Erythroblast (primary cell): Measurements from ENCODE around the gene SLX4IP.

Experiments
- GATA1 ChIP-seq: IDR thresholded peaks from 2 replicates; pipeline ENCODE4 v1.6.1; 2011; ENCODE audit warnings: low read depth, mild to moderate bottlenecking, control low read depth, low read length, moderate library complexity
- POLR2A ChIP-seq: IDR thresholded peaks from 2 replicates; pipeline ENCODE4 v1.6.1; 2011; ENCODE audit warnings: mild to moderate bottlenecking, low read length

GRCh38 chr20:10636326-10636818, 201.3 kb downstream of the SLX4IP start:
- TF ChIP-seq POLR2A (no peak), GATA1 (no peak)
